WTC11 (cell line): Measurements from ENCODE around the gene DPH5. TPM values are rescaled to one million over a fixed set of nuclear protein-coding genes. Genes with fewer than 3 reads are reported as not detected.

ENCODE experiments used
- ATAC-seq: fragments of 200-7000 bp; cut with Tn5 transposase; 2 replicates; pipeline ENCODE4 v1.10.0; 2021; ENCODE audit warnings: mild to moderate bottlenecking, moderate library complexity
- CTCF ChIA-PET: fragments of 300-600 bp; sonication (Branson Sonifier 250); formaldehyde crosslinking; loops from one replicate; lab custom pipeline; 2021; ENCODE audit warnings: antibody characterized with exemption; lab: Charles Lee
- POLR2A ChIA-PET: fragments of 350-600 bp; sonication (Branson Sonifier 250); formaldehyde crosslinking; loops from one replicate; lab custom pipeline; 2021; ENCODE audit warnings: antibody characterized with exemption; lab: Charles Lee
- DNase-seq: peaks from one replicate; pipeline ENCODE4 v3.0.0; 2021; ENCODE audit warnings: low spot score
- H3K27ac Mint-ChIP-seq: 2 replicates; pipeline ENCODE4 v1.8.0; 2021; ENCODE audit warnings: mixed read lengths
- H3K27me3 Mint-ChIP-seq: 2 replicates; pipeline ENCODE4 v1.8.0; 2021; ENCODE audit warnings: low read depth, mild to moderate bottlenecking, moderate library complexity, mixed read lengths
- H3K36me3 Mint-ChIP-seq: 2 replicates; pipeline ENCODE4 v1.8.0; 2021; ENCODE audit warnings: mixed read lengths
- H3K4me1 Mint-ChIP-seq: 2 replicates; pipeline ENCODE4 v1.8.0; 2022; ENCODE audit warnings: mixed read lengths
- H3K4me3 Mint-ChIP-seq: 2 replicates; pipeline ENCODE4 v1.8.0; 2021; ENCODE audit warnings: mild to moderate bottlenecking, moderate library complexity, mixed read lengths
- H3K9me3 Mint-ChIP-seq: 2 replicates; pipeline ENCODE4 v1.8.0; 2021; ENCODE audit warnings: mixed read lengths
- FOXJ3 ChIP-seq: sonication (generic); formaldehyde crosslinking; IDR thresholded peaks from 2 replicates; pipeline ENCODE4 v1.9.0; 2021; ENCODE audit warnings: missing genetic modification reagents, mild to moderate bottlenecking, borderline replicate concordance
- FOXP1 ChIP-seq: sonication (generic); formaldehyde crosslinking; IDR thresholded peaks from 2 replicates; pipeline ENCODE4 v1.8.0; 2022; ENCODE audit warnings: missing genetic modification reagents, mild to moderate bottlenecking, moderate library complexity, borderline replicate concordance
- SP1 ChIP-seq: sonication (generic); formaldehyde crosslinking; conservative IDR thresholded peaks from 2 replicates; pipeline ENCODE4 v1.8.1; 2022; ENCODE audit warnings: missing genetic modification reagents
- total RNA-seq: library from RNA; stranded (reverse); gene quantifications from 3 replicates; pipeline ENCODE4 v1.2.3, GENCODE V29; 2021
- TF ChIP-seq, protein P1 (sequence below): fragments of 250-450 bp; sonication (Bioruptor Pico); IDR thresholded peaks from 2 replicates; pipeline ENCODE4 v1.9.0; 2021; ENCODE audit warnings: mild to moderate bottlenecking

The DPH5 gene
- total RNA-seq, 1 experiment from 2014 or later = 64.8 TPM

DNA sequence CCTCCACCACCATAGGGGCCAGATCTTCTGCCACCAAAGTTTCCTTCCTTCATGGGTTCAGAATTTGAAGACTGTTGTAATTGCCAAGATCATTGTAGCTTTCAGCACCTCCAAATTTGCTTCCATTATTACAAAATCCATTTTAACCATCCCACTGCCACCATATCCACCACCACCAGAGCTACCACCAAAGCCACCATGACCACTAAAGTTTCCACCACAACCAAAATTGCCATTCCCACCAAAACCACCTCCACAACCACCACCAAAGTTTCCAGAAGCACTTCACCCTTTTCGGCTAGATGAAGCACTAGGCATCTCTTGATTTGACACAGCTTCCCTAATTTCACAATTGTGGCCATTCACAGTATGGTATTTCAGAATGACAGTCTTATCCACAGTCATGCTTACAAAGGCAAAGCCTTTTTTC is 84.5 kb downstream of the DPH5 start:
- H3K9me3 Mint-ChIP-seq = peaks cover 12% of the 10 kb centered on the region
- ChIA-PET CTCF (no interaction called here), POLR2A (no interaction called here)
- no peak for DNase-seq
- H3K36me3 Mint-ChIP-seq = peaks cover 55% of the 10 kb centered on the region
- TF ChIP-seq, protein P1, sequence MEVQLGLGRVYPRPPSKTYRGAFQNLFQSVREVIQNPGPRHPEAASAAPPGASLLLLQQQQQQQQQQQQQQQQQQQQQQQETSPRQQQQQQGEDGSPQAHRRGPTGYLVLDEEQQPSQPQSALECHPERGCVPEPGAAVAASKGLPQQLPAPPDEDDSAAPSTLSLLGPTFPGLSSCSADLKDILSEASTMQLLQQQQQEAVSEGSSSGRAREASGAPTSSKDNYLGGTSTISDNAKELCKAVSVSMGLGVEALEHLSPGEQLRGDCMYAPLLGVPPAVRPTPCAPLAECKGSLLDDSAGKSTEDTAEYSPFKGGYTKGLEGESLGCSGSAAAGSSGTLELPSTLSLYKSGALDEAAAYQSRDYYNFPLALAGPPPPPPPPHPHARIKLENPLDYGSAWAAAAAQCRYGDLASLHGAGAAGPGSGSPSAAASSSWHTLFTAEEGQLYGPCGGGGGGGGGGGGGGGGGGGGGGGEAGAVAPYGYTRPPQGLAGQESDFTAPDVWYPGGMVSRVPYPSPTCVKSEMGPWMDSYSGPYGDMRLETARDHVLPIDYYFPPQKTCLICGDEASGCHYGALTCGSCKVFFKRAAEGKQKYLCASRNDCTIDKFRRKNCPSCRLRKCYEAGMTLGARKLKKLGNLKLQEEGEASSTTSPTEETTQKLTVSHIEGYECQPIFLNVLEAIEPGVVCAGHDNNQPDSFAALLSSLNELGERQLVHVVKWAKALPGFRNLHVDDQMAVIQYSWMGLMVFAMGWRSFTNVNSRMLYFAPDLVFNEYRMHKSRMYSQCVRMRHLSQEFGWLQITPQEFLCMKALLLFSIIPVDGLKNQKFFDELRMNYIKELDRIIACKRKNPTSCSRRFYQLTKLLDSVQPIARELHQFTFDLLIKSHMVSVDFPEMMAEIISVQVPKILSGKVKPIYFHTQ (CRISPR knock-in tag) = no peak
- no peak for TF ChIP-seq FOXJ3 (CRISPR knock-in tag)
- TF ChIP-seq FOXP1 (CRISPR knock-in tag) = no peak
- TF ChIP-seq SP1 = no peak
- TF ChIP-seq, all 79 proteins: peak for 0
- Mint-ChIP-seq H3K27ac (no peak overlapping the region; the same call in 1 of the 2 replicates), H3K4me1 (peaks cover 3% of the 10 kb centered on the region; the same call in 1 of the 2 replicates), H3K4me3 (no peak overlapping the region), H3K27me3 (no peaks in the 10 kb centered on the region)
- ATAC-seq = no peak

Other genes with a start within 250 kb of the DPH5 start
- gene EXTL2, start 130.9 kb downstream of the DPH5 start, total RNA-seq = 36.4 to 41.0 TPM (median 37.8 TPM) in 3 replicates
- 17.2 to 20.7 TPM (median 18.6 TPM) in 3 replicates for gene SLC30A7, start 129.7 kb downstream of the DPH5 start, total RNA-seq
- gene S1PR1, start 211.2 kb upstream of the DPH5 start, total RNA-seq = 3.2 to 3.4 TPM (median 3.2 TPM) in 3 replicates